Neuron (in vitro differentiated cells): Measurements from ENCODE around the gene GLRA2.

Experiments used
- H2AFZ ChIP-seq: one replicate; pipeline ENCODE4 v1.6.1; 2013; ENCODE audit warnings: low read depth, mild to moderate bottlenecking, inconsistent platforms, low read length, moderate library complexity
- H3K27me3 ChIP-seq: one replicate; pipeline ENCODE4 v1.6.1; 2013; ENCODE audit warnings: low read length; ENCODE audit not compliant: insufficient read depth
- H3K36me3 ChIP-seq: one replicate; pipeline ENCODE4 v1.6.1; 2013; ENCODE audit warnings: low read length; ENCODE audit not compliant: insufficient read depth
- H3K4me1 ChIP-seq: one replicate; pipeline ENCODE4 v1.6.1; 2013; ENCODE audit warnings: low read length; ENCODE audit not compliant: insufficient read depth
- H3K4me3 ChIP-seq: 2 replicates; pipeline ENCODE4 v1.5.1; 2013; ENCODE audit warnings: mild to moderate bottlenecking, low read length, moderate library complexity
- H3K9me3 ChIP-seq: one replicate; pipeline ENCODE4 v1.6.1; 2013; ENCODE audit warnings: low read length

GLRA2 gene

GRCh38 chrX:14529290-14529989 is at the start of gene GLRA2:
Gene GLRA2 (plus strand): TSS chrX:14529536. CDS start chrX:14530058, 522 bp downstream.
- Histone ChIP-seq H3K9me3 (no peaks in the 10 kb centered on the region), H3K36me3 (no peaks in the 10 kb centered on the region), H3K27me3 (no peaks in the 10 kb centered on the region), H3K4me3 (no peak within 1 kb of the TSS), H2AFZ (no peak within 1 kb of the TSS), H3K4me1 (no peaks in the 10 kb centered on the region)

GRCh38 chrX:14489437-14489836 is 39.9 kb upstream of the GLRA2 start:
- H3K36me3 ChIP-seq, result no peaks in the 10 kb centered on the region
- H3K27me3 ChIP-seq, result no peaks in the 10 kb centered on the region
- no peak overlapping the region for H2AFZ ChIP-seq
- H3K9me3 ChIP-seq, result no peaks in the 10 kb centered on the region
- no peak overlapping the region for H3K4me3 ChIP-seq
- no peaks in the 10 kb centered on the region for H3K4me1 ChIP-seq

- no peaks in the 10 kb centered on the region for H3K4me1 ChIP-seq
- no peak overlapping the region for H3K4me3 ChIP-seq
- no peaks in the 10 kb centered on the region for H3K27me3 ChIP-seq
- H2AFZ ChIP-seq, result no peak overlapping the region
- H3K36me3 ChIP-seq, result no peaks in the 10 kb centered on the region
- H3K9me3 ChIP-seq, result no peaks in the 10 kb centered on the region
Observed at GRCh38 chrX:14491689-14492088, 37.6 kb upstream of the GLRA2 start.

DNA sequence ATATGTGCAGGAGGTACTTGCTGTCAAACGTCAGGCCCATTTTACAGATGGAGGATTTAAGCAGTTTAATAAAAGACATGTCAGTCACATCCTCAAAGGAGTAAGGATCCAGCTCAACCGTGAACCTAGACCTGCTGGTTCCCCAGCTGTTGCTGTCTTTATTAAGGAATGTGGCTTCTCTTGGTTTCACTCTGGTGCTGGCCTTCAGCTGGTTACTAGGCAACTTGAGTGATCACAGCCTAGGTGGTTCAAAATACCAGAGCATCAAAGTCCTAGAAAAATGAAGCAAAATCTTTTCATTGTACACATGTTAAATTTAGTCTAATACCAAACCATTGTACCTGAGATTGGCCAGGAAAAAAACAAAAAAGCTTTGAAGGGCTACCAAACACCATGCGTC is 32.7 kb upstream of the GLRA2 start:
- H3K27me3 ChIP-seq, result no peaks in the 10 kb centered on the region

GRCh38 chrX:14497184-14497666 is 32.1 kb upstream of the GLRA2 start:
- Histone ChIP-seq H3K36me3 (no peaks in the 10 kb centered on the region), H3K4me3 (no peak overlapping the region), H3K27me3 (no peaks in the 10 kb centered on the region), H3K4me1 (no peaks in the 10 kb centered on the region), H3K9me3 (no peaks in the 10 kb centered on the region), H2AFZ (no peak overlapping the region)

More for the DNA sequence above, 32.7 kb upstream of the GLRA2 start:
- no peaks in the 10 kb centered on the region for H3K9me3 ChIP-seq
- no peaks in the 10 kb centered on the region for H3K4me1 ChIP-seq
- no peak overlapping the region for H3K4me3 ChIP-seq
- H2AFZ ChIP-seq, result no peak overlapping the region
- H3K36me3 ChIP-seq, result no peaks in the 10 kb centered on the region

DNA sequence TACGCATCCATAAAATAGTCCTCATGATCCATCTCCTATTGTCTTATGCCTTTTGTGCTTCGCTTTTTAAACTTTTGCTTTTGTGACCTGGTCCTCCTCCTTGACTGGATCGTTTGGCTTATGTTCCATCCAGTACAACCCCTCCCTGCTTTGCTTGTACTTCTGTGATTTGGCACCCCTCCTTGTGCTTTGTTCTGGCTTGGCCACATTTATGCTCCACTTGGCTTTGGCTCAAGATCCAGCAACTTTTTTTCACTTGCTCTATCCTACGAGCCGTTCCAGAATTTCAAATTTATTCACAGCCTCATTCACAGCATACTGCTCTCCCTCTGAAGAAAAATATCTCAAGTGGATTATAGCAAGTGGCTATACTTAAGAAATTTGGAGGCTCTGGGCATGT is 28.0 kb upstream of the GLRA2 start:
- Histone ChIP-seq H3K4me1 (no peaks in the 10 kb centered on the region), H3K27me3 (no peaks in the 10 kb centered on the region), H3K4me3 (no peak overlapping the region), H3K36me3 (no peaks in the 10 kb centered on the region), H3K9me3 (no peaks in the 10 kb centered on the region), H2AFZ (no peak overlapping the region)

DNA sequence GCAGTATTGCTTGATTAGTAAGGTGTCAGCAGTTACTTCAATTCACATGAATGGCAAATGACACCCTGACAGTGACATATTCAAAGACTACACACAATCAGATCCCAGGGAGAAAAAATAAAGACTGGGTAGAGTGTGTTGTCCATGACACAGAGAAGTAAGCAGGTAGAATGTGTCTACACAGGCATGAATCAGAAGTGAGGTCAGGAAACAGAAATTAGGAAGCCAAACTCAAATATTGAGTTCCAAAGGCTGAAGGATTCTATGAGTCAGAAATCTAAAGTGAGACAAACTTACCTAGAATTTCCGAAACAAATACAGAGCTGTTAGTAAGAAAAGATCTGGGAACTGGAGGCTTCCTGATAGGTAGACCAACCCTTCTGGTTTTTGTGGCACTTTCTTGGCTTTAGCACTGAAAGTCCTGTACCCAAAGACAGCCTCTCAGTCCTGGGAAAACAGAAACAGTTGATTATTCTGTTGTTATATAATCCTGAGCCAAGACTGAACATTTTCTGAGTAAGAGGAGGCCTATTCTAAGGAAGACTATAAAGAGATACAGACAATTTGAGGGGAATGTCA is 24.3 kb upstream of the GLRA2 start:
- no peaks in the 10 kb centered on the region for H3K4me1 ChIP-seq

DNA sequence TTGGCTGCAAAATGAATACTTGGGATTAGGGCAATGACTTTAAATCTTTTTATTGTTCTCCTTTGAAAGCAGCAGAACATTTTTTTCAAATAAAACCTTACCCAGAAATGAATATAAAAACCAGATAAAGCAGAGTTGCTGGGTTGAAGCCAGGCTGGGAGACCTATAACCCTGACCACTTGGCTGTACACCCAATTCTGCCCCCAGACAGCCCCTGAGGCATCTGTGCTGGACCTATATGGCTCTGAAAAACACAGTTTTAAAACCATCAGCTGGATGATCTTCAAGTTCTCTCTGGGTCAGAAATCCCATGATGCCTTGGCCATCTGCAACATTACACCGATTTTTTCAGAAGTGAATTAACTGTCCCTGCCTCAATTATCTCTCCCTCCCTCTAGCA is 23.7 kb upstream of the GLRA2 start:
- Histone ChIP-seq H3K9me3 (no peaks in the 10 kb centered on the region), H3K27me3 (no peaks in the 10 kb centered on the region), H3K4me3 (no peak overlapping the region), H3K36me3 (no peaks in the 10 kb centered on the region), H3K4me1 (no peaks in the 10 kb centered on the region), H2AFZ (no peak overlapping the region)

More for the DNA sequence above, 24.3 kb upstream of the GLRA2 start:
- H3K4me3 ChIP-seq, result no peak overlapping the region
- H3K9me3 ChIP-seq, result no peaks in the 10 kb centered on the region
- no peak overlapping the region for H2AFZ ChIP-seq
- no peaks in the 10 kb centered on the region for H3K36me3 ChIP-seq
- no peaks in the 10 kb centered on the region for H3K27me3 ChIP-seq

DNA sequence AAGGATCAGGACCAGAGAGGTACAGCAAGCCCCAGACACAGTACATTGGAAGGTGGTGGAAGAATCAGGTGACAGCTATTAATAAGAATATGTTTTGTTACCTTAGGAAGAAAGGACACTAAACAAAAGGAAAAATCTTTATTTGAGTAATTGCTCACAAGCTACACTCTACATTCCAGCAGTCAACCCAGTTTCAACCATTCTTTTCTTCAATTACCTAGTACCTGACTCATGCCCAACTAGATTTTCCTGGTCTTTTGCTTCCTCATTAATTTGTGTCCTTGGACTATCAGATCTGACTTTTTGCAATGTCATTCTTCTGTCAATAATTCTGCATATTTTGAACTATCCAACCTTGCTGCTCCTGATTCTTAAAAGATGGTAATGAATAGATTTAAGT is 22.5 kb upstream of the GLRA2 start:
- Histone ChIP-seq H3K36me3 (no peaks in the 10 kb centered on the region), H3K4me1 (no peaks in the 10 kb centered on the region), H3K9me3 (no peaks in the 10 kb centered on the region), H3K27me3 (no peaks in the 10 kb centered on the region), H3K4me3 (no peak overlapping the region), H2AFZ (no peak overlapping the region)

DNA sequence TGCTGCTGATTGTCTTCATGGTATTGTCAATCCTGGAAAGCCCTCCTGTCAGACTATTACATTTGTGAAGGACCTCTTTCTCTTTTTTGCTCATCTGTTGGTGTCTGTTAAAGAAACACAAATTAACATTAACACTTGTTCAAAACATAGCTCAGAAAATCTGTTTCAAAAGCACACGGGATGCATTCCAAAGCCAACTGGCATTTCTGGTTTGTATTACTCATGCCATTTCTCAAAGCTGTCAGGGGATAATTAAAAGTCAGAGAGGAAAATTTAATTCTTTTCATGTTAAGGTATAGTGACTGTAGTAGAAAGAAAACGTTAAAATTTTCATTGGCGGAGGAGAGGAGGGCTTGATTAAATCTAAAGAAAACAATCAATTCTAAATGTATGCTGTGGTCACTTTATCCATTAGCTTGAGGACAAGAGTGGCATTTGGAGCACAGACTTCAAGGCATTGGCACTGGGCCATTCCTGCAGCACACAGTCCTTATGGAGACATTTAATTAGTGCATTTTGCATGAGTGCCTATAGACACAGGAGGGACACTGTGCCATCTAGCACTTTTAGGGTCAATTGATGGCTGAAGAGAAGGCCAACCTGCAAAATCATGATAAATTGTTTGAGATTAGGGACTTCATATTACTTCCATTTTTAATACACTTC is 21.2 kb upstream of the GLRA2 start:
- H3K4me1 ChIP-seq, result no peaks in the 10 kb centered on the region
- H3K9me3 ChIP-seq, result no peaks in the 10 kb centered on the region
- H3K27me3 ChIP-seq, result no peaks in the 10 kb centered on the region
- no peak overlapping the region for H3K4me3 ChIP-seq
- H3K36me3 ChIP-seq, result no peaks in the 10 kb centered on the region
- H2AFZ ChIP-seq, result no peak overlapping the region

DNA sequence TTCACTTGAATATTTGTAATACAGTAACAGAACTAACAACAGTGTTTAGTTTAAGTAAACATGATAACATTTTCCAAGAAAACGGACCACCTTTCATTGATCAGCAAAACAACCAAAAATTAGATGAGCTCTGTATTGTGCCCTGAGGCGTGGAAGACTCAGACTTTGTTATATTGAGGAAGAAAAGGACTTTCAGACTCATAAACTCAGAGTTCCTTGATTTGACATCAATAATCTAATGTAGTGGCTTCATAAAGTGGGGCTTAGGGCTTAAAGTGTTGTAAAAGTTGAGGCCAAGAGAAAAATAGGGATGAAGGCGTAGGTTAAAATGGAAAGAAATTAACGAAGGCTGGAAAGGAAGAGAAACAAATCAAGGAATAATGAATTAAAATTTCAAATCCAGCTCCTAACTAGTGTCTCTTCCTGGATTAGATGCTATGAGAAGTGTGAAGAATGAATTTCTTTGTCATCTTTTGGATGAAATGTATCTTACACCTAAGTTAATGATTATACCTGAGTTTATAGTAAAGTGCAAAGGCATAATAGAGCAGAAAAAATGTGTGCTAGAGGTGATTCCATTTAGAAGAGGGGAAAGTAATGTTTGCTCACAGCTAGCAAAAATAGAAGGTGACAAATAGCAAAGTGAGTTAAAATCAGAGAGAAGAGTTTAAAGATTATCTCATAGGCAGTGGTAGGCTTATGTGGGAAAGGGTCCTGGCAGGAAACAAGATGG is 19.8 kb upstream of the GLRA2 start:
- no peaks in the 10 kb centered on the region for H3K9me3 ChIP-seq
- H3K4me1 ChIP-seq, result no peaks in the 10 kb centered on the region
- no peaks in the 10 kb centered on the region for H3K36me3 ChIP-seq
- H2AFZ ChIP-seq, result no peak overlapping the region
- no peaks in the 10 kb centered on the region for H3K27me3 ChIP-seq
- no peak overlapping the region for H3K4me3 ChIP-seq

DNA sequence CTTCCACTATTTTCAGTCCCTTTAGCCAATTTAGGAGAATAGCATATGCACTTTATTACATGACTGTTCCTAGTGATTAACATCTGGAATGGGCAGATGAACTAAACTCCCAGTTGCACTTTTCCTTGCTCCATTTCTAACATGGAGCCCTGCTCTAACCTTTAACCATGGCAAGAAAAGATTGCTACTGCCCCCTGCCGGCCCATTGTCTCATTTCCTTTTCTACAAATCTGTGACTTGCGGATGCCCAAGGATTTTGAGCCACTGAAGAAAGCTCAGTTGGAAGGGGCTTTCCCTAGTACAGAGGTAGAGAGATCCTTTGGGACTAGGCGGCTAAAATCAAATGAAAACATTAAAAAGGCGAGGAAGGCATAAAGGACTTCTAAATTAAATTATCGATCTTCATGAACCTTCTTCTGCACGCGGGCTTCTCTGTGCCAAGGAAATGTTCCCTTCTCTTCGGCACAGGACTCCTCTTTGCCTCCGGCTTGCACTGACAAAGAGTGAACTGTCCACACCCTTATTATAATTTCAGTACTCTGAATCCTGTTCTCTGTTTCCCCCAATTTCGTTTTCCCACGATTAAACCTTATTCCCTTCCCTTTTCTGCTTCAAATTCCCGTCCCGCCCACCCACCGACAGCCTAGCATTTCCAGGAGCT is 577 bp upstream of the GLRA2 start:
- Histone ChIP-seq H3K9me3 (no peaks in the 10 kb centered on the region), H2AFZ (no peak overlapping the region), H3K4me1 (no peaks in the 10 kb centered on the region), H3K27me3 (no peaks in the 10 kb centered on the region), H3K4me3 (no peak overlapping the region), H3K36me3 (no peaks in the 10 kb centered on the region)
